ENCODE results near the gene PITRM1.

PITRM1 gene

DNA sequence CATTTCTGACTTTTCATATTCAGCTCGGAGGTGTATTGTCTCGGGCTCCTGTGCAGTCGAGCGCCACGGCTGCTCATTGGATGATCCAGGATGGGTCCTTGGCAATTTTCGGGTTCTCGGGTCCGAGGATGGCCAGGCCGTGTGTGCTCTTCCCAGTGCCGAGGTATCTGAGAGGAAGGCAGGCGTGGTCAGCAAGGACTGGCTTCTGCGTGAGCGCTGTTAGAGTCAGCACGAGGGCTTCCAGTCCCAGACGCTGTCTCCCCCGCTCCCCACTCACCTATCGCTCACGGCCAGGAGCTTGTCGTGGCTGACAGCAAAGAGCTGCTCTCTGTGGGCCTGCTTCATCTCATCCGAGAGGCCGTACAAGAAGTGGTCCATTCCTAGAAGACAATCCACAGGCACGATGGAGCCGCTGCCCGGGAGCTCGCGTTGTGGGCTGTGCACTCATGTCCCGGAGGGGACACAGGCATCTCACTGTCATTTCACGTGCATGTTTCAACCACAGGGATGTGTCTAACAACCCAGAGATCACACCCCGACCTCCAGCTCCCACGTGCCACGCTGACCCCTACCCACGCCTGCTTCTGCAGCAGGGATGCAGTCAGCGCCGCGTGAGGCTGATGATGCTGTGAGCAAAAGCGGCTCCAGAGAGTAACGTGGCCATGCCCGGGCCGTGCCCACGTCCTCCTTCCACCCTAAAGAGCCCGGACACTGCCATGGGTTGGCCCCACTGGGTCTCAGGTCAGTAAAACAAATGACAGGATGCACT is 34.4 kb downstream of the PITRM1 start:
- DNase-seq, result no peak

DNA sequence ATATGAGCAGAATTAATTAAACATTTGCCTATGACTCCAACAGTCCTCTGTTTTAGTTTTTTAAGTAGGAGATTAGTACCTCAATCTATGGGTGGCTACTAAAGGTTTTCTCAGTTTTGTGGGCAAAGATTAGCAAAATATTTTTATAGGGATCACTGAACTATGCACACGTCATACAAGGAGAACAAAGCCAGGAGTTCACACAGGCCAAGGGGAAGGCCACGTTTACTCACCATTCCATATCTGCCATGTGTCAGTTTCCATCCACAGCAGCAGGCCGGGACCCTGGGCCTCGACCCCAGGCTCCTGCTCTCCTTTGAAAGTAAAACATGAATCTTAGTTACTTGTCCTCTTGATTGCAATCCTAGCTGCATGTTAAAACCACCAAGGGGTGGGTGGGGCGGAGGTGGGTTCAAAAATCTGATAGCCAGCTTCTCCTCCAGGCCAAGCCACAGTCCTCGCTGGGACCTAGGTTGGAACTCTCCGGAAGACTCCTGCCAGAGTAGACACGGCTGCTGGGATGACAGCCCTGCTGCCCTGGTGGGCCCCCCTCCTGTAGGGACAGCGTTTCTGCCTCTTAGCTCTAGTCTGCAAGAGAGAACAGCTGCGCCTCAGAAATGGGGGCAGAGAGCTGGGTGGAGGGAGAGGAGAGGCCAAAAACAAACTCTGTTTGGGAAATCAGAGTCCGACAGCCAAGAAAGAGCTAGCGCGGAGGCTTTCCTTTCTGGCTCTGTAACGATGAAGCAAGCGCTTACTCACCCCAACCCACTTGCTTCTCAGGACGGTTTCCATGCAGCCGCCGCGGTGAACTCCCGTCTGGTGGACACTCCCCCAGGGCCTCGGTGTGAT is 35.6 kb downstream of the PITRM1 start:
- DNase-seq, result no peak

DNA sequence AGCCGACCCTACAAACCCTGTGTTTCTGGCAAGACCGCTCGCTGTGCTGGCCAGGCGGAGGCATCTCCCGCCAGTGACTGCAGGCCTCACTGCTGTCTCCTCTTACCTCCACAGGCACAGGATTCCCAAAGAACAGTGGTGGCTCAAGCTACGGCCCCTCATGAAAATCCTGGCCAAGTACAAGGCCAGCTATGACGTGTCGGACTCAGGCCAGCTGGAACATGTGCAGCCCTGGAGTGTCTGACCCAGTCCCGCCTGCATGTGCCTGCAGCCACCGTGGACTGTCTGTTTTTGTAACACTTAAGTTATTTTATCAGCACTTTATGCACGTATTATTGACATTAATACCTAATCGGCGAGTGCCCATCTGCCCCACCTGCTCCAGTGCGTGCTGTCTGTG is 36.2 kb downstream of the PITRM1 start:
- no peak for DNase-seq

DNA sequence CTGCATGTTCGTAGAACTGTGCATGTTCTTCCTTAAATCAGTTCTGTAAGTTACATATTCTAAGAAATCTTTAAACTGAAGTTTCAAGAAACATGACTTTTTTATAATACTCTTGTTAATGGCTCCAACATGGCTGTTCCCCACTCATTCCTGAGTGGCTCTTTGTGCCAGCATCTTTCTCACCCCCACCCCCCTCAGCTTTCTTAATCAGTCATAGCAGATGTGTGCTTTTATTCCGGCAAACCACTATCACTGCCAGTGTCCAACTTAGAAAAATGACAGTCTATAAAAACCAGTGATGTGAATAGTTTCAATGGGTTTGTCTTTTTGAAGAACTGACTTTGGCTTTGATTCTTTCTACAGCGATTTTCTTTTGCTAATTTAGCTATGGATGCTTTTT is 37.6 kb downstream of the PITRM1 start:
- DNase-seq, result no peak

DNA sequence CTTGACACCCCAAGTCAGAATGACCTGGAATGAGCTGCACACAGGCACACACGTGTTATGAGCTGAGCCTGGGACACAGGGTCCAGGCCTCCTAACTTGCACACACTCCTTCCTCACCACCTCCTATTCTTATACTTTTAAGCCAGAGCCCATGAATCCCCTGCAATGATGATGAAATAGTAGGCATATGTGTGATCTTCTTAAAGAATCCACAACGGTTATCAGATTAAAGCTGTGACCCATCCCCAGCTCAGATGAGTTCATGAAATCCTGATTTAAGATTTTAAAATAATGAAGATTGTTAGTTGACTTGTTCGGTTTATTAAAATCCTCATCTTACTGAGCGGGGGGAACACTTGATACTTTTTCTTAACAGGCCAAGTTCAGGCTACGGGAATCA is 38.6 kb downstream of the PITRM1 start:
- no peak for DNase-seq

DNA sequence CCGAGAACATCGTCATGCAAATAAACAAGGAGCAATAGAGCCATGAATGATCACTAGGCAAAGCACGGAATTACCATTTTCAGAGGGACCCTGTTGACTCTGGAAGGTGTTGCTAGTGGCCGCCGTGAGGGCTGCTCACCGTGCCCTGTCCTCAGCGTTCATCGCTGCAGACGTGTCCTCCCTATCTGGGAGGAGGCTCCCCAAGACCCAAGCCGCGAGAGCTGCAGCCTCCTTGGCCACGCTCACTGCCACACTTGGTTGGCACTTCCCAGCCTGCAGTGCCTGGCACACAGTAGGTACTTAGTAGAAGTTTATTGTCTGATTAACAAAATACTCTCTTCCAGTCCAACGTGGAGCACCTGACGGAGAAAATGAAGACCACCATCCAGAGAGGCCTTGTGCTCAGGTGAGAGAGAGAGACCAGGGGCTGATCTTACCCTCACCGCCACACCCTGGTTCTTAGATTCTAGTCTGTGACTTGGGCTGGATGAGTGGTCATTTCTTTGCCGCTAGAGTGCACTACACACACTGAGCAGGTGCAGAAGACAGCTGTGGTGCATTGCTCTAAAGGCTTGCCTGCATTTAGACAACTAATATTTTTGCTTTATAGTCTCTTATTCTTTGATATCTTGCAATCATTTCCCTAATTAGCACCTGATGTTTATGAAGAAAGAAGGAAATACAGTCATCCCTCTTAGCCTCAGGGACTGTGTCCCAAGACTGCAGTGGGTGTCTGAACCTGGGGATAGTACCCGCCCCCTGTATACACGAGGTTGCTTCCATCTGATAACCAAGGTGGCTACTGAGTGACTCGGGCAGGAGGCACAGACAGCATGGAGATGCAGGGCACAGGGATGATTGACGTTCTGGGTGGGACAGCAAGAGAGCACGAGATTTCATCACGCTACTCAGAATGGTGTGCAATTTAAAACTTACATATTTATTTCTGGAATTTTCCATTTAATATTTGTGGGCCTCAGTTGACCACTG is 40.3 kb downstream of the PITRM1 start:
- DNase-seq, result no peak

DNA sequence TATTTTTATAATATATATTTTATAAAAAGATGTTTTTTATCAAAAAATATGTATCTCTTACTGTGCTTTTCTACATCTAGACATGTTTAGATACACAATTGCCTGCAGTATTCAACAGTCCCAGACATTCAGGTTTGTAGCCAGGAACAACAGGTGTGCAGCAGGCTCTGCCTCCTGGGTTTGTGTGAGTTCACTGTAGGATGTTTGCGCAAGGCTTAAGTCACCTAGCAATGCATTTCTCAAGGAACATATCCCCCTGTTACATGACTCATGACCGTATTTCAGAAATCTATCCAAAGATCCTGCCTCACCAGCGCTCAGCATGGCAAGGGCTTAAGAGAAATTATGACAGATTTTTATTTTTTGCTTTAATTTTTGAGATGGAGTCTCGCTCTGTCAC is 41.5 kb downstream of the PITRM1 start:
- no peak for DNase-seq

DNA sequence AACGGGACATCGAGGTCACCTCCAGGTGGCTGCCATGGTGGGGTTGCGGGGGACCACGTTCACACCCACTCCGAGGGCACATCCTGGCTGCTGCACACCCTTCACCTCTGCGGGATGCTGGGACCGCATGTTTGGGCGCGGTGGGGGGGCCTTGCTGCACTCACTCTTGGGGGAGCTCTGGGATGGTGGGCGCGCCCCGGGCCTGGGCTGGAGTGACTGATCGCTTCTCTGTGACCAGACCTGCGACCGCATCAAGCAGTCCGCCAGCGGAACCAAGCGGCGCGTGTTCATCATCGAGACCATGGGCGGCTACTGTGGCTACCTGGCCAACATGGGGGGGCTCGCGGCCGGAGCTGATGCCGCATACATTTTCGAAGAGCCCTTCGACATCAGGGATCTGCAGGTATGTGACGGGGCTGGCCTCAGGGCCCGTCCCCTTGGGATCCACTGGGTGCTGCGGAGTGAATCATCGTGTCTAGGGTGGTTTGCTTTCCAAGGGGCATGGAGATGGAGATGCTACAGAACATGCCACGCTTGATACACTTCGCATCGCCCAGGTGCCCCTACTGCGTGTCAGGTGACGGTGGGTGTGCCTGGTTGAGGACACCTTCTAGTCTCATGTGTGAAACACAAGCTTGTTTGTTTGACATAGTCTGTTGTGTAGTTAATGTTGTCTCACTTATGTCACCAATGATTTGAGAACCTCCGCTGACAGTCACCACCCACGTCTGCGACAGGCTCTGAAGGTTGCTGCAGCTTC is 42.8 kb downstream of the PITRM1 start:
- no peak for DNase-seq

DNA sequence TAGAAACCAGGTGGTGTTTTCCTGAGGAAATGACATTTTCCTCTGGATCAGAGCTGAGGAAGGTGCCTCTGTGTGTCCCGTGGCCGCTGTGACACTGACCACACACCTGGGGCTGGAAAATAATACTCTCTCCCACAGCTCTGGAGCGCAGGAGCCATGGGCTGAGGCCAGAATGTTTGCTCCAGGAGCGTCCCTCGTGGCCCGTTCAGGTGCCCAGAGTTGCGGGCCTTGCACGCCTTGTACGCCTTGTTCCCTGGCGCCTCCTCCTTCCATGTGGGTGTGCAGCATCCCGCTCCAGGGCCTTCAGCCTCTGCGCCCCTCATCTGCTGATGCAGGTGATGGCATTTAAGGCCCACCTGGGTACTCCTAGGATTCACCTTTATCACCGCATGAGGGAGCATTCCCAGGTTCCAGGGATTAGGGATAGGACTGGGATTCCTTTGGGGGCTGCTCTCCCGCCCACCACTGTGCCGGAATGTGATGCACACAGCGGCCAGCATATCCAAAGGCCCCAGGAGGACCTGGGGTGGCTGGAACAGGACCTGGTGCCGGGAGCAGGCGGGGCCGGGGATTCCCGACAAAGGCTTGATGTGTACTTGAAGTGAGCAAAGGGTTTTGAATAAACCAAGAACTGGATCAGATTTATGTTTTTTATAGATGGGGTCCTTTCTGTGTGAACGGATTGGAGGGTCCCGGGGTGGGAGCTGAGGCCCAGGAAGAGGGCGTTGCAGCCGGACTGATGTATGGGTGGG is 44.0 kb downstream of the PITRM1 start:
- DNase-seq, result no peak

DNA sequence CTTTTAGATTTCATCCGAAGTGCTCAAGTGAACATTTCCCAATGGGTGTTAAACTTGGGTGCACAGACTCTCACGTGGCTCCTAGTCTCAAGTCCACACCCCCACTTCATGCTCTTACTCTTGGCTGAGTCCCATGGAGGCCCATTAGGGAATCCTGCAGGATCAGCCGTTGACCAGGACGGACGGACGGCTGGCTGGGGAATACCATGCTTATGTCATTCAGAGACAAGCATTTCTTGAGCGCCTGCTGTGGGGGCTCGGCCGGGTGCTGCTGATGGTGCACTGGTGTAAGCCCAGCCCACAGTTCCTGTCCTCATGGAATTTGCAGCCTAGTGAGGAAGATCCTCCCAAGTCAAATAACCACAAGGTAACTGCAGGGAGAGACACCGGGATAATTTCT is 44.7 kb downstream of the PITRM1 start:
- DNase-seq, result no peak

DNA sequence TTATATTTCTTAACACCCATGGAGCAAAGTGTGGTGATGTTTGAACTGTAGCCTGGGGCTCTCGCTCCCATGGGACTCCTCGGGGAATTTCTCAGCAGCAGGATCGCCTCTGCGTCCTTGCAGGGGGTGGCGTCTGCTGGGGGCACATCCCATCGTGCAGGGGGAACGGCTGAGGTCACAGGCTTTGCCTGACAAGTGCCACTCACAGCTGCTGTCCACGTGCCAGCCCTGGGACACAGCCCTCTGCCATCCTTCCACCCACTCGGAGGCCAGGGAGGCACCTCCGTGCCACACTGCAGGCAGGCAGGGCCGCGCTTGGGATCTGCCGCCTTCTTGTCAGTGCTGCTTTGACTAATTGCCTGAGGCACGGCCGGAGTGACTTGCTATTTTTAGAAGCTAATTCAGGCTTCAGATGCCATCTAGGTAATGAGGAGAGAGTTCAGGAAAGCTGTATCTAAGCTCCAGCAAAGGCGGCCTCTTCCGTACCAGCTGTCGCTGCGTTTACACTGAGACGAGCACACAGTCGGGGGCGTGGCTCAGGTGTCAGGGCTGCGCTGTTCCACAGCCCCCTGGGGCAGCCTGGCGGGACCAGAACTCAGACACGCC is 45.7 kb downstream of the PITRM1 start:
- DNase-seq, result no peak

DNA sequence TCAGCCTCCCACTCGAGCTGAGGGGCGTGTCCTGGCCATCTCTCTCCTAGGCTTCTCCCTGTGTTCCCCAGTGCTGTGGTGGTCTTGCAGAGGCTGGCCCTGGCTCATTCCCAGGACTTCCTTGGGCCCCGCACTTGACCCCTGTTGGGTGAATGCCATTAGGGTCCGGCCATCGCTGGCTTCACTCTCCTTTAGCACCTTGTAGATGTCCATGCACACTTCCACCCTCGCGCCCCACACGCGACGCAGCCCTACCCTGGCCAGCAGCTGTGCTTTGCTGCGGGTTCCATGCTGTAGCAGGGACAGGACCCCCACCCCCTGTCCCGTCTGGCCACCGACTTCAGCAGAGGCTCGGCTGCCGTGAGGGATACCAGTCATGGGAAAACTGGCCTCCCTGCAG is 46.3 kb downstream of the PITRM1 start:
- no peak for DNase-seq

DNA sequence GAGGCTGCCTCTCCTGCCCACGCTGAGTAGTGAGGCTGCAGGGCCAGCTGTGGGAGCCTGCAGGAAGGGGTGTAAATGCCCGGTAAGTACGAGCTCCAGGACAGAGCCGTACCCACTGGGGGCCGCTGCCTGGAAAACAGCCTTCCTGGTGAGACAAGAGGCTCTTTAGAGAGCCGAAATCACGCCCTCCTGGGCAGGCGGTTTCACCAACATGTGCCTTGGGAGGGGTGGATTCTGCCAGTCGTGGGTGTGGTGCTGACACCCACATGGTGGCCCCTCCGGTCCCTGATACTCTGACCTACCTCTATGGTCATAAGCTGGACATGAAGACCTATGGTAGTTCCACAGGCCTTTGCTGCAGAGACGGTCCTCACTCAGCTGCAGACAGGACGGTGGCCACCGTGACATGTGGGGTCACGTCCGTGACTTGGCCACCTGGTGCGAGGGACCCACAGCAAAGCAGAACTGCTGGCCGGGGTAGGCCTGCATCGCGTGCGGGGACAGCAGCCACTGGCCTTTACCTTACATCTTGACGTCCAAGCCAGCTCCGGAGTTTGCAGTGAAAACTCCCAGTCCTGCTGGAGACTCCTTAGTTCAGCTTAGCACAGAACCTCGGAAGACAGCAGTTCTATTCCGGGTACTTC is 46.9 kb downstream of the PITRM1 start:
- no peak for DNase-seq

DNA sequence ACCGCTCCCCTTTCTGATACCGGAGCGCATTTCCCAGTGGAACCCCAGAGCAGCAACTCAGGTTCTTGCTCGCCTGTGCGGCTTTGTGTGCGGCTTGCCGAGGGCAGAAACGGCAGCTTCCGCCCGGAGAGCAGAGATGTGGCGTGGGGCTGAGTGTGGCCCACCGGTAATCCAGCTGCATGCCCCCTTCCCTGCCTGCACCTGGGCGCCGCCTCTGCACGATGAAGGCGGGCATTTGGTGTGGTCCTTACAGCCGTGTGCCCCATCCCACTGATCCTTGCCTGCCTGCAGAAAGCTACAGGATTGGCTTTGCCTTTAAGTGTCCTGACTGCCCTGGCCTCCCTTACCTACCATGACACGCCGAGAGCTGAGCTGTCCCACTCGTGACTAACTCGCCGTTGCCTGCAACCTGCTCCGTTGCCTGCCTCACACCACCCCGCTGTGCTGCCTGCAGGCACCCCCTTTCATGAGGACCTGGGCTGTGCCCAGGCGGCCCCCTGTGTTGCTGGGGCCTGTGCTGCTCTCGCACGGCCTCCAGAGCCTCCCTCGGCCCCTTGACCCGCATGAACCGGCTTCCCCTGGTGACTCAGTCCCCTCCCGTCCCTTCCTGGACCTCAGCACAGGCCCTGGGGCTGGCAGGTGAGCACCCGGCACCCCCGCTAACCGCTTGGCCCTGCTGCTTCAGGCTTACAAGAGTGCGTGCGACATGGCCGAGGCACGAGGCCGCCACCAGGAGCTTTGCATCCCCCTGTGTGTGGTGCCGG is 48.0 kb downstream of the PITRM1 start:
- DNase-seq, result no peak

DNA sequence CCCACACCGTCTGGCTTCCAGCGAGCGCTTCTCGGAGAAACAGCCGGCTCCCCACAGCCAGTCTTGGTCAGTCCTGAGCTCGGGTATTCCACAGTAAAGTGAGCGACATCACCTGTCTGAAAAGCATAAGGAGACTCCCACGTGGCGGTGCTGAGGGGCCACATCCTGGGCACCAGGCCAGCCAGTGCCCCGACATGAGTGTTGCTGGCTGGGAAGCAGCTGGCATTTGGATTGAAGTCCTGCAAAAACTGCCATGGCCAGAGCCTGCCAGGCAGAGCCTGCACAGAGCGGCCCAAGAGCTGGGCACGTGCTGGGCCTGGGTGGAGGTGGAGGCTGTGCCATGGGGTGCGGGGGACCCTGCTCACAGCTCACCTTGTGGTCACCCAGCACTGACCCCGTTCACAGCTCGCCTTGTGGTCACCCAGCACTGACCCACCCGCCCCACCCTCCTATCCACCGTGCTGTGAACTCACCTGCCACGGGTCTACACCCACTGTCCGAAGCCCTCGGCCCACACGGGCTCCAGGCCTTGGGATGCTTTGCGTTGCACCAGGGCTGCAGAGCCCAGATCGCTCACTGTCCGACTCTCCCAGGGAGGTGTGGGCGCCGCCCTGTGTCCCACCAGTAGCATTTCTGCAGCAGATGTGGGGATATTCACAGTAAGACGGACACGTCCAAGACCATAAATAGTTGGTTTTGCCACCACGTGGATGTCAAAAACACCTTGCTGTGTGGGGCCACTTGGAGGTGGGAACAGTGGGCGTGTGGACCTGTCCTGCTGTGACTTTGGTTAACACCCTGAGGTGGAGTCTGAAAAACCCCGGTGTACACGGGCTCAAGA is 48.8 kb downstream of the PITRM1 start:
- DNase-seq, result no peak

DNA sequence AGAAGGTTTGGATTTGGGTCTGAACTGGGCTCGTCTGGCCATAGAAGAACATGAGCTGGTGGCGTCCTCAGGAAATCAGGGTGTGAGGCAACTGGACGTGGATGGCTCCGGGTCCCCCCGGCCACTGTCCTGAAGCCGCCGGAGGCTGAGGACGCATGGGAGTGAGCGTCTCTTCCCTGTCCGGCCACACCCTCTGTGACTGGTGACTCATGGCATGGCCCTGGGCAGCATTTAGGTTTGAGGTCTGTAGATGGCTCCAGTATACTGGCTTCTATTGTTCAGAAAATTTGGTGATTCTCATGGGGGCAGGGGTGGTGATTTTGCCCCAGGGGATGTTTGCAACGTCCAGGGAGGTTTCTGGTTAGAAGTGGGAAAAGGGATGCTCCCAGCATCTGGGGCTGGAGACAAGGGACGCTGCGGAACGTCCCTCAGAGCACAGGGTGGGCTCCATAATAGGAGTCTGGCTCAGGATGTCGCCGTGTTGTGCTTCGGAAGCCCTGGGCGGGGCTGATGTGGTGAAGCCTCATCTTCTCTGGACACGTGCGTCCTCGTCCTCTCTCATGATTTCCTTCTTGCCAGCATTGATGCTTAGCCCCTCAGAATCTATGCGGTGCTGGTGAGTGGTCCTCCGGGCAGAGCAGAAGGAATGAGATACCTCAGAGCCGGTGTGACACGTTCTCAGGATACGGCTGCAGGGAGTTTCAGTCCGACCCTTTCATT is 49.9 kb downstream of the PITRM1 start:
- no peak for DNase-seq

DNA sequence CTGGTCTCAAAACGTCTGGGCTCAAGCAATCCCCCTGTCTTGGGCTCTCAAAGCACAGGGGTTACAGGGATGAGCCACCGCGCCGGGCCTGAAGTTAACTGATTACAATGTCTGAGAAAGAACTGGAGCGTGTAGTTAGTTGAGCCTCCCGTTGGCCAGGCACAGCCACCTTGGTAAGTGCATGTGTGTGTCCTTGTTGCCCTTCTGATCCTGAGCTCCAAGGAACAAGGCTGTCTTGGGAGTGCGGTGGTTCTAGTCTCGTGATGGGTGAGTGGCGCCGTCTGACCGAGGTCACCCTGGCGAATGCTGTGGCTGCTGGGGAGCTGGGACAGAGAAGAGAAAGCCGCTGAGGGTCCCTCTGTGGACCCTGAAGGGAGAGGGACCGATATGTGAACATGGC is 50.5 kb downstream of the PITRM1 start:
- no peak for DNase-seq

DNA sequence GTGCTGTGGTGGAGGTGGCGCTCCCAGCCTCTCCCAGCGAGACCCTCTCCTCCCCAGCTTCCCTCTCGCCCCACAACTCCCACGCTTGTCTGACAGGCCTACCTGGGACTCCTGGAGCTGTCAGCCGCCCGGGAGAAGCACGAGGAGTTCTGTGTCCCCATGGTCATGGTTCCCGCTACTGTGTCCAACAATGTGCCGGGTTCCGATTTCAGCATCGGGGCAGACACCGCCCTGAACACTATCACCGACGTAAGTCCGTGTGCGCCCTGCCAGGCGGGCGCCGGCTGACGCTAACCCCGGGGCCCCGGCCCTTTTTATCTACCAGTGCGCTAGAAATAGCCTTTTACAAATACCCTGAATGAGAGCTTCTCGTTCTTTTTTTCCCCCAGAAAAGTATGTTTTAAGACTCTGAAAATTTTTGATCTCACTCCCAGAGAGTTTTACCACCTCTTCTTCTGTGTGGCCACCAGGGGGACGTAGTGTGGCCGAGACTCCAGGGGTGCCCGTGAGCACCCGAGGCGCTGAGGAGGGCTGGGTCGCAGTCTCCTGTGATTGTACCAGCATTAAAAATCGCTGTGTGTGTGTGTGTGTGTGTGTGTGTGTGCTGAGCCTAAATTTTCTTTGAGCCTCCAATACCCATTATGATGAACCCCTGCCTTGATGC is 52.7 kb downstream of the PITRM1 start:
- peak; percentile 46 to 53 for DNase-seq
